ENCODE results near the gene NYAP2.

DNA sequence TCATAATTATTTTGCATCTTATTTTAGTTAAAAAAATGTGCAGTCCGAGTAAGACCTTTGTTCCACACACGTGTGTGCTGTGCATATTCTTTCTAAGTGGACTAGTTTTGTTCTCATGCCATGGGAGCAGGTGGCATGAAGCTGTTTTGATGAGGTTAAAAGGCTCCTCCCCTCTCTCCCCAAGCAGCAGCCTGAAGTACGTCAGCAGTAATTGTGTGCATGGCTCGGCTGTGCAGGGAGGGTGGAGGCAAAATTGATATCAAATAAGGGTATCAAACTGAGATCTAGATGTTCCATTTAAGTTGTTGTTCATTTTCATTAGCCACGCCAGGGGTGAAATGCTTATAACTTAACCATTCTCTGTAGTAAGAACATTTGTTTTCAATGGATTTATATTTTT is at the start of gene NYAP2:
- TF ChIP-seq CTCF (conservative IDR thresholded peaks at IDR 0.05; ENCODE audit: low read length) (no peak), EZH2phosphoT487 (IDR thresholded peaks at IDR 0.05; ENCODE audit: borderline replicate concordance) (no peak)
